Keratinocyte (primary cell): Measurements from ENCODE around the gene HABP4. TPM values are rescaled to one million over a fixed set of nuclear protein-coding genes. Genes with fewer than 3 reads are reported as not detected.

Source experiments
- DNase-seq: peaks from one replicate; pipeline ENCODE4 v3.0.0-alpha.2; 2011; ENCODE audit warnings: low read depth, missing footprints, low spot score
- FAIRE-seq: peaks from 2 replicates; lab custom pipeline; 2011; peaks lifted over from hg19 to GRCh38; lab: Jason Lieb, UNC
- H2AFZ ChIP-seq: 2 replicates; pipeline ENCODE4 v1.6.0; 2012; ENCODE audit warnings: low read length, control low read depth, inconsistent platforms; ENCODE audit not compliant: control insufficient read depth
- H3K27ac ChIP-seq: 2 replicates; pipeline ENCODE4 v1.5.1; 2011; ENCODE audit warnings: low read length; ENCODE audit not compliant: control insufficient read depth, insufficient read depth
- H3K27me3 ChIP-seq: 3 replicates; pipeline ENCODE4 v1.6.0; 2011; ENCODE audit warnings: low read length; ENCODE audit not compliant: control insufficient read depth, insufficient read depth; ENCODE audit errors: extremely low read depth
- H3K36me3 ChIP-seq, 2 experiments: 2 replicates in 1 of 2; 3 replicates in 1 of 2; pipeline ENCODE4 v1.5.1; 2011; ENCODE audit warnings: low read length in 2 of 2, mild to moderate bottlenecking in 1 of 2; ENCODE audit not compliant: control insufficient read depth in 2 of 2, insufficient read depth in 2 of 2; ENCODE audit errors: extremely low read depth in 1 of 2
- H3K4me1 ChIP-seq: 3 replicates; pipeline ENCODE4 v1.5.1; 2011; ENCODE audit warnings: low read length; ENCODE audit not compliant: control insufficient read depth, insufficient read depth; ENCODE audit errors: extremely low read depth
- H3K4me2 ChIP-seq: 3 replicates; pipeline ENCODE4 v1.6.0; 2011; ENCODE audit warnings: low read depth, low read length; ENCODE audit not compliant: control insufficient read depth, insufficient read depth; ENCODE audit errors: extremely low read depth
- H3K4me3 ChIP-seq, 3 experiments: fragments of 200-600 bp in 1 of 3; sonication (generic) in 1 of 3; 2 replicates in 2 of 3; 3 replicates in 1 of 3; pipeline ENCODE4 v1.5.1; 2011 to 2016; ENCODE audit warnings: low read length in 3 of 3, mild to moderate bottlenecking in 3 of 3, control low read depth in 2 of 3, inconsistent platforms in 1 of 3, low read depth in 1 of 3, mixed read lengths in 1 of 3, mixed run types in 1 of 3, moderate library complexity in 1 of 3; ENCODE audit not compliant: control insufficient read depth in 2 of 3, insufficient read depth in 2 of 3; ENCODE audit errors: extremely low read depth in 1 of 3
- H3K79me2 ChIP-seq: 2 replicates; pipeline ENCODE4 v1.6.0; 2012; ENCODE audit warnings: low read length; ENCODE audit not compliant: control insufficient read depth, insufficient read depth
- H3K9ac ChIP-seq: 3 replicates; pipeline ENCODE4 v1.6.0; 2011; ENCODE audit warnings: low read length; ENCODE audit not compliant: control insufficient read depth, insufficient read depth; ENCODE audit errors: extremely low read depth
- H3K9me1 ChIP-seq: 3 replicates; pipeline ENCODE4 v1.6.0; 2011; ENCODE audit warnings: low read length; ENCODE audit not compliant: control insufficient read depth, insufficient read depth; ENCODE audit errors: extremely low read depth
- H3K9me3 ChIP-seq: 2 replicates; pipeline ENCODE4 v1.5.1; 2012; ENCODE audit warnings: low read depth, low read length; ENCODE audit not compliant: control insufficient read depth
- H4K20me1 ChIP-seq: 3 replicates; pipeline ENCODE4 v1.6.0; 2011; ENCODE audit warnings: low read length; ENCODE audit not compliant: control insufficient read depth, insufficient read depth; ENCODE audit errors: extremely low read depth
- EZH2 ChIP-seq: IDR thresholded peaks from one replicate; pipeline ENCODE4 v1.6.1; 2012; ENCODE audit warnings: inconsistent platforms, mild to moderate bottlenecking, low read length, moderate library complexity
- dilution Hi-C: fragments of 300-500 bp; cut with MboI; formaldehyde crosslinking; loops from one replicate; pipeline ENCODE4 v1.7.0; 2020; ENCODE audit warnings: low sequenced_read_pairs; ENCODE audit not compliant: extremely low pct_ligation_motif_present
- polyA plus RNA-seq, 5 experiments: library from polyadenylated mRNA; depleted of rRNA in 3 of 5; stranded (reverse) in 3 of 5; stranded (forward) in 1 of 5; unstranded in 1 of 5; fragments of >200 nt; gene quantifications; 1 replicate in 1 of 5; 2 replicates in 3 of 5; 3 replicates in 1 of 5; pipeline versions ENCODE4 v1.2.1 to v1.2.3, GENCODE V29; 2011 to 2012; ENCODE audit warnings: missing spikeins in 2 of 5, low read depth in 1 of 5, low replicate concordance in 1 of 5
- TF ChIP-seq, protein P1 (sequence below), 3 experiments: IDR thresholded peaks in 1 of 3; conservative IDR thresholded peaks in 1 of 3; optimal IDR thresholded peaks in 1 of 3; 2 replicates in 2 of 3; 3 replicates in 1 of 3; pipeline versions ENCODE3 to v1.5.1; 2011; ENCODE audit warnings: low read length in 3 of 3, mild to moderate bottlenecking in 3 of 3, moderate library complexity in 2 of 3, control low read depth in 1 of 3, inconsistent platforms in 1 of 3; ENCODE audit not compliant: insufficient read depth in 2 of 3; ENCODE audit errors: extremely low read depth in 1 of 3

Gene HABP4
- polyA plus RNA-seq, 1 donor (not counting 4 experiments of a cell fraction or from before 2014, with no cell fraction given) = 6.8 TPM

GRCh38 chr9:96499257-96499656 lies 49.3 kb downstream of the HABP4 start:
- Histone ChIP-seq H3K36me3 (no peaks in the 10 kb centered on the region), H3K27ac (no peak overlapping the region), H4K20me1 (no peaks in the 10 kb centered on the region), H3K4me1 (no peaks in the 10 kb centered on the region), H3K27me3 (no peaks in the 10 kb centered on the region), H3K4me3 (no peak overlapping the region), H3K79me2 (no peaks in the 10 kb centered on the region), H3K9ac (no peak overlapping the region), H3K9me3 (no peaks in the 10 kb centered on the region), H3K9me1 (no peaks in the 10 kb centered on the region), H2AFZ (no peak overlapping the region), H3K4me2 (no peak overlapping the region)
- TF ChIP-seq, protein P1, sequence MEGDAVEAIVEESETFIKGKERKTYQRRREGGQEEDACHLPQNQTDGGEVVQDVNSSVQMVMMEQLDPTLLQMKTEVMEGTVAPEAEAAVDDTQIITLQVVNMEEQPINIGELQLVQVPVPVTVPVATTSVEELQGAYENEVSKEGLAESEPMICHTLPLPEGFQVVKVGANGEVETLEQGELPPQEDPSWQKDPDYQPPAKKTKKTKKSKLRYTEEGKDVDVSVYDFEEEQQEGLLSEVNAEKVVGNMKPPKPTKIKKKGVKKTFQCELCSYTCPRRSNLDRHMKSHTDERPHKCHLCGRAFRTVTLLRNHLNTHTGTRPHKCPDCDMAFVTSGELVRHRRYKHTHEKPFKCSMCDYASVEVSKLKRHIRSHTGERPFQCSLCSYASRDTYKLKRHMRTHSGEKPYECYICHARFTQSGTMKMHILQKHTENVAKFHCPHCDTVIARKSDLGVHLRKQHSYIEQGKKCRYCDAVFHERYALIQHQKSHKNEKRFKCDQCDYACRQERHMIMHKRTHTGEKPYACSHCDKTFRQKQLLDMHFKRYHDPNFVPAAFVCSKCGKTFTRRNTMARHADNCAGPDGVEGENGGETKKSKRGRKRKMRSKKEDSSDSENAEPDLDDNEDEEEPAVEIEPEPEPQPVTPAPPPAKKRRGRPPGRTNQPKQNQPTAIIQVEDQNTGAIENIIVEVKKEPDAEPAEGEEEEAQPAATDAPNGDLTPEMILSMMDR (optimal IDR thresholded peaks at IDR 0.05 in 1 of 3, IDR thresholded peaks at IDR 0.05 in 1 of 3, conservative IDR thresholded peaks at IDR 0.05 in 1 of 3; ENCODE audit: extremely low read depth in 1 of 3, insufficient read depth in 2 of 3, low read length in 3 of 3) = no peak
- TF ChIP-seq EZH2 = no peak
- FAIRE-seq (no peak), DNase-seq (no peak)
- dilution Hi-C loops = no loop called here

DNA sequence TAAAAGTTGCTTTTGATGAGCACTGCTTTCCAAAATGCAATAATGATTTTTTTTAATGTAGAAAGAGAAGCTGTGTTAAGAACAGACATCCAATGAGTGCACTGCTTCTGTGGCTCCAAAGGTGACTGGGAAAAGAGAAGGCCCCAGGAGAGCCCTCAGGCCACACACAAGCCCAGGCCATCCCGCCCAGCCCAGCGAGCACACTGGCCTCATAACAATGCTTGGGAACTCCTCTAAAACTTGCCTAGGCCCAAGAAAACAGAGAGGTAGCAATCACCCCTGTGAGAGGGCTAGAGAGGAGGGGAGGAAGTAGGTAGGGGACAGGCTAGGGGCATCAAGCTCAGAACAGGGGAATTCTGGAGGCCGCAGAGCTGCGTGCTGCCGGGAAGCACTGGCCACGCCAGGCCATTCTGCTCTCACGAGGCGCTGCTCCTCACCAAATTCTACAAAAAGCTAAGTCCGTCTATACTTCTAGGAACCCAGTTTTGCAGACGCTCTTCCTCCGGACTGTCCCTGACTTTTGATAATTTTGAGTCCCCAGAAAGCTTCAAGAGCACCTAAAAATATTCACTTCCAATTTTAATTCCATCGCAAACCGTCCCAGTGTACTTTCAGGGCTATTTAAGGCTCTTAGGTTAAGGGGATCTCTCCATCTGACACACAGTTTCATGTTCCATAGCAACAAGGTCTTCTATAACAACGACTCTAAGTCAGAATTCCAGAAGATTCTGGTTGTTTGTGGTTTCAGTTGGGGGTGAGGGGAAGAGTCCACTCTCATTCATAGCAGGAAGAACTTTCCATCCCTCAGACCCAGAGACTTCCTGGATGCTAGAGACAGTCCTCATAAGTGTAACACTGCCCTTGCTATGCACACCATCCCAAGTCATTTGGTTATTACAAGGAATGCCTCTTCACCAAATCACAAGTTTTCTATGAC lies 51.0 kb downstream of the HABP4 start:
- Histone ChIP-seq H3K4me2 (no peak overlapping the region), H3K79me2 (no peaks in the 10 kb centered on the region), H3K9me1 (no peaks in the 10 kb centered on the region), H3K27ac (no peak overlapping the region), H3K4me1 (no peaks in the 10 kb centered on the region), H3K36me3 (no peaks in the 10 kb centered on the region), H3K4me3 (no peak overlapping the region), H4K20me1 (no peaks in the 10 kb centered on the region), H3K27me3 (no peaks in the 10 kb centered on the region), H3K9ac (no peak overlapping the region), H3K9me3 (no peaks in the 10 kb centered on the region), H2AFZ (no peak overlapping the region)
- dilution Hi-C loops = no loop called here
- TF ChIP-seq EZH2 = no peak
- TF ChIP-seq, protein P1 (optimal IDR thresholded peaks at IDR 0.05 in 1 of 3, IDR thresholded peaks at IDR 0.05 in 1 of 3, conservative IDR thresholded peaks at IDR 0.05 in 1 of 3; ENCODE audit: extremely low read depth in 1 of 3, insufficient read depth in 2 of 3, low read length in 3 of 3) = no peak
- FAIRE-seq = no peak
- no peak for DNase-seq
